IMR-90 (cell line): Measurements from ENCODE around the gene USP36. TPM values are rescaled to one million over a fixed set of nuclear protein-coding genes. Genes with fewer than 3 reads are reported as not detected.

Source experiments
- ATAC-seq: fragments of 200-7000 bp; cut with Tn5 transposase; 2 replicates; pipeline ENCODE4 v1.9.1; 2020; ENCODE audit warnings: low read depth, mild to moderate bottlenecking, moderate library complexity
- BruUV-seq: library from RNA; stranded (reverse); fragments of 400-500 nt; replicated peaks from 2 replicates; lab custom pipeline; 2021; lab: Mats Ljungman, UMichigan
- CTCF ChIA-PET: fragments of 300-600 bp; formaldehyde crosslinking; extraction: SDS; loops from one replicate; lab custom pipeline; 2021; ENCODE audit warnings: antibody characterized with exemption; lab: Yijun Ruan, JAX
- POLR2A ChIA-PET: fragments of 300-600 bp; sonication (Branson Sonifier 250); formaldehyde crosslinking; loops from one replicate; lab custom pipeline; 2022; ENCODE audit warnings: antibody characterized with exemption; ENCODE audit not compliant: unreplicated experiment; lab: Charles Lee
- DNase-seq: peaks from one replicate; pipeline ENCODE4 v3.0.0; 2013
- H2AFZ ChIP-seq: replicated peaks from 2 replicates; pipeline ENCODE3; 2013; ENCODE audit warnings: low read length, mild to moderate bottlenecking; ENCODE audit not compliant: poor library complexity
- H2AK5ac ChIP-seq: 2 replicates; pipeline ENCODE4 v1.6.1; 2013; ENCODE audit warnings: low read depth, low read length, inconsistent platforms
- H2AK9ac ChIP-seq: replicated peaks from 2 replicates; pipeline ENCODE3; 2013; ENCODE audit warnings: mild to moderate bottlenecking, low read depth, low read length, moderate library complexity; ENCODE audit not compliant: poor library complexity
- H2BK120ac ChIP-seq: 2 replicates; pipeline ENCODE4 v1.6.1; 2013; ENCODE audit warnings: low read depth, low read length, inconsistent platforms
- H2BK15ac ChIP-seq: 3 replicates; pipeline ENCODE4 v1.6.1; 2013; ENCODE audit warnings: low read depth, low read length, inconsistent platforms
- H2BK20ac ChIP-seq: 2 replicates; pipeline ENCODE4 v1.6.1; 2013; ENCODE audit warnings: low read depth, mild to moderate bottlenecking, inconsistent platforms, low read length, moderate library complexity
- H2BK5ac ChIP-seq: 2 replicates; pipeline ENCODE4 v1.6.1; 2013; ENCODE audit warnings: mild to moderate bottlenecking, low read depth, low read length, inconsistent platforms; ENCODE audit not compliant: poor library complexity, severe bottlenecking
- H3K14ac ChIP-seq: replicated peaks from 2 replicates; pipeline ENCODE4 v1.6.1; 2013; ENCODE audit warnings: low read depth, low read length, inconsistent platforms
- H3K18ac ChIP-seq: 2 replicates; pipeline ENCODE4 v1.6.1; 2013; ENCODE audit warnings: low read depth, low read length, control low read depth
- H3K23ac ChIP-seq: 2 replicates; pipeline ENCODE4 v1.6.1; 2013; ENCODE audit warnings: low read depth, low read length, inconsistent platforms
- H3K27ac ChIP-seq: 2 replicates; pipeline ENCODE4 v1.5.1; 2013; ENCODE audit warnings: mild to moderate bottlenecking, control low read depth, low read length; ENCODE audit not compliant: insufficient read depth
- H3K27me3 ChIP-seq: 2 replicates; pipeline ENCODE4 v1.6.1; 2013; ENCODE audit warnings: low read length; ENCODE audit not compliant: control insufficient read depth, insufficient read depth
- H3K36me3 ChIP-seq: 2 replicates; pipeline ENCODE4 v1.6.1; 2013; ENCODE audit warnings: low read length, mixed read lengths; ENCODE audit not compliant: control insufficient read depth, insufficient read depth
- H3K4ac ChIP-seq: 2 replicates; pipeline ENCODE4 v1.6.1; 2013; ENCODE audit warnings: low read depth, low read length, inconsistent platforms
- H3K4me1 ChIP-seq: 2 replicates; pipeline ENCODE4 v1.6.1; 2013; ENCODE audit warnings: low read length, mixed read lengths; ENCODE audit not compliant: control insufficient read depth, insufficient read depth
- H3K4me2 ChIP-seq: 2 replicates; pipeline ENCODE4 v1.6.1; 2013; ENCODE audit warnings: low read depth, mild to moderate bottlenecking, control low read depth, low read length, moderate library complexity
- H3K4me3 ChIP-seq: 2 replicates; pipeline ENCODE4 v1.5.1; 2013; ENCODE audit warnings: low read depth, mild to moderate bottlenecking, control low read depth, low read length, moderate library complexity; ENCODE audit not compliant: insufficient read depth
- H3K56ac ChIP-seq: 2 replicates; pipeline ENCODE4 v1.6.1; 2013; ENCODE audit warnings: low read length, inconsistent platforms; ENCODE audit not compliant: insufficient read depth; ENCODE audit errors: extremely low read depth
- H3K79me1 ChIP-seq, 2 experiments: 2 replicates each; pipeline ENCODE4 v1.6.1; 2013; ENCODE audit warnings: low read length in 2 of 2, inconsistent platforms in 1 of 2, low read depth in 1 of 2
- H3K9ac ChIP-seq: 2 replicates; pipeline ENCODE4 v1.6.1; 2013; ENCODE audit warnings: low read depth, low read length, control low read depth
- H3K9me1 ChIP-seq: 2 replicates; pipeline ENCODE4 v1.6.1; 2013; ENCODE audit warnings: low read length, inconsistent platforms; ENCODE audit not compliant: insufficient read depth
- H3K9me3 ChIP-seq: 2 replicates; pipeline ENCODE4 v1.6.1; 2013; ENCODE audit warnings: low read length; ENCODE audit not compliant: control insufficient read depth, insufficient read depth
- H4K20me1 ChIP-seq: 2 replicates; pipeline ENCODE4 v1.6.1; 2013; ENCODE audit warnings: low read length, inconsistent platforms; ENCODE audit not compliant: insufficient read depth
- H4K5ac ChIP-seq: 2 replicates; pipeline ENCODE4 v1.6.1; 2013; ENCODE audit warnings: mild to moderate bottlenecking, low read depth, low read length, control low read depth
- H4K8ac ChIP-seq, 2 experiments: 2 replicates each; pipeline ENCODE4 v1.6.1; 2013; ENCODE audit warnings: low read depth in 2 of 2, low read length in 2 of 2, control low read depth in 1 of 2, inconsistent platforms in 1 of 2
- H4K91ac ChIP-seq: 2 replicates; pipeline ENCODE4 v1.6.1; 2013; ENCODE audit warnings: low read depth, low read length, inconsistent platforms; ENCODE audit not compliant: insufficient read depth
- BHLHE40 ChIP-seq: fragments of 150-350 bp; IDR thresholded peaks from 2 replicates; pipeline ENCODE4 v1.6.1; 2016; ENCODE audit warnings: mild to moderate bottlenecking, low read depth, low read length
- CEBPB ChIP-seq: IDR thresholded peaks from 2 replicates; pipeline ENCODE4 v1.6.1; 2012; ENCODE audit warnings: low read depth, low read length, improper control_type of control experiment
- CHD1 ChIP-seq: IDR thresholded peaks from 2 replicates; pipeline ENCODE4 v1.6.1; 2012; ENCODE audit warnings: low read depth, low read length, improper control_type of control experiment
- FOS ChIP-seq: fragments of 150-350 bp; IDR thresholded peaks from 2 replicates; pipeline ENCODE4 v1.6.1; 2016; ENCODE audit warnings: low read depth, low read length
- MAFK ChIP-seq: IDR thresholded peaks from 2 replicates; pipeline ENCODE4 v1.6.1; 2012; ENCODE audit warnings: low read depth, low read length, improper control_type of control experiment
- MAZ ChIP-seq: IDR thresholded peaks from 2 replicates; pipeline ENCODE4 v1.6.1; 2012; ENCODE audit warnings: low read depth, mild to moderate bottlenecking, low read length, improper control_type of control experiment, moderate library complexity, borderline replicate concordance
- MXI1 ChIP-seq: IDR thresholded peaks from 2 replicates; pipeline ENCODE4 v1.6.1; 2012; ENCODE audit warnings: low read depth, mild to moderate bottlenecking, low read length, moderate library complexity, borderline replicate concordance
- RAD21 ChIP-seq: IDR thresholded peaks from 2 replicates; pipeline ENCODE4 v1.6.1; 2012; ENCODE audit warnings: low read length, improper control_type of control experiment
- RCOR1 ChIP-seq: IDR thresholded peaks from 2 replicates; pipeline ENCODE4 v1.6.1; 2012; ENCODE audit warnings: mild to moderate bottlenecking, low read length, improper control_type of control experiment; ENCODE audit not compliant: insufficient replicate concordance
- RFX5 ChIP-seq: IDR thresholded peaks from 2 replicates; pipeline ENCODE4 v1.8.0; 2012; ENCODE audit warnings: low read depth, mild to moderate bottlenecking, low read length, moderate library complexity
- SMC3 ChIP-seq: fragments of 150-350 bp; IDR thresholded peaks from 2 replicates; pipeline ENCODE4 v1.6.1; 2016; ENCODE audit warnings: low read depth, mild to moderate bottlenecking, antibody characterized with exemption, low read length, moderate library complexity
- WGBS, 2 experiments: methylation state at CpG; one replicate each; pipeline versions ENCODE4 v1.1.5 to v1.1.7; 2013; ENCODE audit warnings: missing lambda C conversion rate in 2 of 2; ENCODE audit not compliant: insufficient read length in 1 of 2; ENCODE audit errors: extremely low coverage in 2 of 2; 5-methylcytosine and 5-hydroxymethylcytosine counted together
- dilution Hi-C: fragments of 300-500 bp; cut with HindIII; formaldehyde crosslinking; loops from one replicate; pipeline ENCODE4 v1.14.3; 2018; ENCODE audit warnings: low sequenced_read_pairs; ENCODE audit not compliant: unreplicated experiment
- in situ Hi-C: fragments of 300-500 bp; cut with MboI; formaldehyde crosslinking; loops from 3 replicates; pipeline ENCODE4 v1.14.3; 2019; ENCODE audit warnings: low sequenced_read_pairs, inconsistent platforms, mixed read lengths
- intact Hi-C: fragments of 100-400 bp; cut with micrococcal nuclease; formaldehyde crosslinking; loops from 2 replicates; pipeline ENCODE4 v1.10.0; 2022
- polyA plus RNA-seq, 3 experiments: library from polyadenylated mRNA; depleted of rRNA; stranded (reverse); fragments of >200 nt; gene quantifications; 2 replicates each; pipeline ENCODE4 v1.2.3, GENCODE V29; 2012; ENCODE audit warnings: low replicate concordance in 1 of 3
- total RNA-seq: library from RNA; depleted of rRNA; stranded (reverse); fragments of >200 nt; gene quantifications from 2 replicates; pipeline ENCODE4 v1.2.3, GENCODE V29; 2012
- TF ChIP-seq, protein P1 (sequence below): fragments of 150-350 bp; IDR thresholded peaks from 2 replicates; pipeline ENCODE4 v1.6.1; 2016; ENCODE audit warnings: low read depth, mild to moderate bottlenecking, low read length, moderate library complexity, borderline replicate concordance

The USP36 gene
- total and polyA plus RNA-seq, 2 of the 4 experiments (the other 2 are of a cell fraction): 30.6 to 38.3 TPM

DNA sequence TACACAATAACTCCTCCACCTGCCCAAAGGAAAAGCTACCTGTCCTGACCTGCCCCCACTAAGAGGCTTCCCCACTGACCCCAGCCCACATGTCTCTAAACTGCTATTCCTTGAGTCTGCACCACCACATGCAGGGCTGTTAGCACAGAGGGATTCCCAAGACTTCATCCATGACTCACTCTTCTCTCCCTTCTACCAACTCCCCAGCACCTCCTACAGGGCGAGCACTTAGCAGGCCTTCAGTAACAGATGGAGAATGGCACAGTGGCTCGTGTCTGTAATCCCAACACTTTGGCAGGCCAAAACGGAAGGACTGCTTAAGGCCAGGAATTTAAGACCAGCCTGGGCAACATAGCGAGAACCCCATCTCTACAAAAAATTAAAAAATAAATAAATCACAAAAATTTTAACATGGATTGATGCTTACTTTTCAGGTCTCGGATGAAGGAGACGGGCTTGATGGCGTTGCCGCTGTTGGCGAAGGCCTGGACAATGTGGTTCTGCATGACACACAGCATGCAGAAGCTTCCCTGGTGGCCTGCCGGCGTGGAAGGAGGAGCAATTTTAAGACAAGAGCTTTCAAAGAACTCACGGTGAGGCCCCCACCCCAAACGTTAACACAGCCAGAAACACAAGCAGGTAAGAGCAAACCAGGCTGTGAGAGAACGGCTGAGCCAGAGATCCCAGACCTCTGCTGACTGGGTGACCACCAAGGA lies 12.0 kb downstream of the USP36 start (continued):
- peak; percentile 47 for TF ChIP-seq RAD21

DNA sequence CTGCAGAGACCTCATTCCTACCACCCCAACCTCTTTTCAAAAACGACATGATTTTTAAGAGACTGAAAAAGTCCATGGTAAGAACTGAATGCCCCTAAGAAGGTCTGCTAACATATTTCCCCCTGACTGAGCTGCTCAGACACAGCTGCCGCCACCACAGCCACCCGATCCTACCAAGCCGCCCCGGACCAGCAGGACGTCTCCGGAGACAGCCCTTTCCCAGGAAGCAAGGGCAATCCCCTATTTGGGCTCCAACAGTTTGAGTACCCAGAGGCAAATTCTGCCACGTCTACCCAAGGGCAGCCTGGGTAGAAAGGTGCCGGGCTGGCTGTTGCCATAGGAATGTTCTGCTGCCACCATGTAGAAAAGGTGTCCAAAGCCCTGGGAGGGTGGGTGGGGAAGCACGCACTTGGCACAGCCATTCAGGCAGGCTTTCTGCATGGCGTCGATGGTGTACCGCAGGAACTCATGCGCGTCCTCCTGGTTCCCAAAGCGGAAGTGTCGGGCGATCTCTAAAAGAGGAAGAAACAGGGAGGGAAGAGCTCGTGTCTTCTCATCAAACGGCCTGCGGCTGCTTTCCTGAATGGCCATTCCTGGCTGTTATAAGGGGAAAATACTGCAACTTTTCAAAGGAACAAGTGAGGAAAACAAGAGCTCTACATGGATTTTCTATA lies 13.6 kb downstream of the USP36 start:
- Histone ChIP-seq H3K9ac (no peak overlapping the region), H3K56ac (no peak overlapping the region), H2AFZ (no peak overlapping the region), H2BK15ac (no peak overlapping the region), H2AK9ac (no peak overlapping the region), H3K27me3 (no peaks in the 10 kb centered on the region), H3K4me3 (no peak overlapping the region), H4K91ac (no peak overlapping the region), H3K18ac (no peak overlapping the region), H4K8ac (no peak overlapping the region), H3K36me3 (peaks cover 47% of the 10 kb centered on the region), H3K4ac (no peak overlapping the region), H3K14ac (no peak overlapping the region), H2BK20ac (no peak overlapping the region), H4K5ac (no peak overlapping the region), H3K9me1 (peaks cover 19% of the 10 kb centered on the region), H2BK5ac (peak overlapping the region; percentile 53), H3K79me1 (peaks cover 30 to 79% of the 10 kb centered on the region in 2 experiments), H3K4me2 (no peak overlapping the region), H2BK120ac (no peak overlapping the region), H3K4me1 (peaks cover 13% of the 10 kb centered on the region), H2AK5ac (no peak overlapping the region), H3K27ac (no peak overlapping the region), H3K9me3 (no peaks in the 10 kb centered on the region), H3K23ac (no peak overlapping the region), H4K20me1 (peaks cover 33% of the 10 kb centered on the region)
- POLR2A ChIA-PET: interaction anchor here (0.6 kb wide), 1 partner anchor 13 kb away, joined by 3 read pairs; the partner anchor contains the start of gene USP36
- DNase-seq (no peak), ATAC-seq (no peak)
- WGBS, 2 experiments: 100% methylated on average over 1 of the region's 21 CpGs; no CpG with 5 or more reads in 1 of the 2 experiments
- no peak for TF ChIP-seq BHLHE40
- no peak for TF ChIP-seq MAZ
- no peak for TF ChIP-seq RCOR1
- no peak for TF ChIP-seq FOS
- TF ChIP-seq RFX5: no peak
- no peak for TF ChIP-seq MXI1
- TF ChIP-seq MAFK: no peak
- TF ChIP-seq SMC3: no peak
- TF ChIP-seq CHD1: no peak
- TF ChIP-seq CEBPB: no peak
- TF ChIP-seq, protein P1, sequence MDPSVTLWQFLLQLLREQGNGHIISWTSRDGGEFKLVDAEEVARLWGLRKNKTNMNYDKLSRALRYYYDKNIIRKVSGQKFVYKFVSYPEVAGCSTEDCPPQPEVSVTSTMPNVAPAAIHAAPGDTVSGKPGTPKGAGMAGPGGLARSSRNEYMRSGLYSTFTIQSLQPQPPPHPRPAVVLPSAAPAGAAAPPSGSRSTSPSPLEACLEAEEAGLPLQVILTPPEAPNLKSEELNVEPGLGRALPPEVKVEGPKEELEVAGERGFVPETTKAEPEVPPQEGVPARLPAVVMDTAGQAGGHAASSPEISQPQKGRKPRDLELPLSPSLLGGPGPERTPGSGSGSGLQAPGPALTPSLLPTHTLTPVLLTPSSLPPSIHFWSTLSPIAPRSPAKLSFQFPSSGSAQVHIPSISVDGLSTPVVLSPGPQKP: no peak
- TF ChIP-seq RAD21: no peak
- CTCF ChIA-PET: no interaction called here
- intact Hi-C loops: loop anchor here (10.0 kb wide), 1 partner anchor 332 kb away; no protein-coding TSS in a partner anchor
- no TSS peak for BruUV-seq
- in situ Hi-C loops: no loop called here
- dilution Hi-C loops: no loop called here
